Neuronal stem cell (in vitro differentiated cells): Measurements from ENCODE around the gene AIFM1.

Source experiments
- DNase-seq: peaks from one replicate; pipeline ENCODE4 v3.0.0-alpha.2; 2013; ENCODE audit warnings: low spot score
- H2AFZ ChIP-seq: one replicate; pipeline ENCODE4 v1.6.1; 2013; ENCODE audit warnings: mild to moderate bottlenecking, low read length, inconsistent platforms
- H2AK5ac ChIP-seq: 2 replicates; pipeline ENCODE4 v1.6.1; 2013; ENCODE audit warnings: low read depth, mild to moderate bottlenecking, inconsistent platforms, low read length, moderate library complexity, mixed read lengths
- H2BK120ac ChIP-seq: 2 replicates; pipeline ENCODE4 v1.6.1; 2013; ENCODE audit warnings: low read depth, mild to moderate bottlenecking, inconsistent platforms, low read length, moderate library complexity, mixed read lengths
- H2BK12ac ChIP-seq: one replicate; pipeline ENCODE4 v1.6.1; 2013; ENCODE audit warnings: low read length, inconsistent platforms
- H2BK15ac ChIP-seq: 2 replicates; pipeline ENCODE4 v1.6.1; 2013; ENCODE audit warnings: mild to moderate bottlenecking, low read length, inconsistent platforms, mixed read lengths
- H2BK5ac ChIP-seq: one replicate; pipeline ENCODE4 v1.6.1; 2013; ENCODE audit warnings: inconsistent platforms, mild to moderate bottlenecking, low read length, moderate library complexity
- H3K14ac ChIP-seq: one replicate; pipeline ENCODE4 v1.6.1; 2013; ENCODE audit warnings: low read length, inconsistent platforms
- H3K18ac ChIP-seq: 2 replicates; pipeline ENCODE4 v1.6.1; 2013; ENCODE audit warnings: low read length, inconsistent platforms
- H3K23ac ChIP-seq: 2 replicates; pipeline ENCODE4 v1.6.1; 2013; ENCODE audit warnings: low read depth, mild to moderate bottlenecking, mixed read lengths, low read length, inconsistent platforms; ENCODE audit not compliant: poor library complexity
- H3K27ac ChIP-seq: replicated peaks from 3 replicates; pipeline ENCODE4 v1.5.1; 2013; ENCODE audit warnings: low read length, inconsistent platforms
- H3K27me3 ChIP-seq, 3 experiments: 2 replicates each; pipeline ENCODE4 v1.6.1; 2013; ENCODE audit warnings: low read length in 3 of 3, mild to moderate bottlenecking in 2 of 3, inconsistent platforms in 1 of 3, low read depth in 1 of 3, mixed read lengths in 1 of 3, moderate library complexity in 1 of 3; ENCODE audit not compliant: control insufficient read depth in 3 of 3, insufficient read depth in 3 of 3
- H3K36me3 ChIP-seq, 2 donors: replicated peaks in 1 of 2; 2 replicates each; pipeline ENCODE4 v1.6.1; 2013; ENCODE audit warnings: low read length in 2 of 2; ENCODE audit not compliant: control insufficient read depth in 2 of 2, insufficient read depth in 2 of 2
- H3K4ac ChIP-seq: 2 replicates; pipeline ENCODE4 v1.6.1; 2013; ENCODE audit warnings: inconsistent platforms, mild to moderate bottlenecking, low read length, moderate library complexity
- H3K4me1 ChIP-seq, 2 donors: 1 replicate in 1 of 2; 2 replicates in 1 of 2; pipeline ENCODE4 v1.6.1; 2013; ENCODE audit warnings: low read length in 2 of 2, low read depth in 1 of 2; ENCODE audit not compliant: control insufficient read depth in 2 of 2, insufficient read depth in 1 of 2
- H3K4me2 ChIP-seq: one replicate; pipeline ENCODE4 v1.6.1; 2013; ENCODE audit warnings: mild to moderate bottlenecking, low read length, inconsistent platforms; ENCODE audit not compliant: insufficient read depth, poor library complexity, severe bottlenecking
- H3K4me3 ChIP-seq, 2 donors: 2 replicates each; pipeline ENCODE4 v1.5.1; 2013; ENCODE audit warnings: low read length in 2 of 2, mild to moderate bottlenecking in 2 of 2, inconsistent platforms in 1 of 2, moderate library complexity in 1 of 2
- H3K79me1 ChIP-seq: one replicate; pipeline ENCODE4 v1.6.1; 2013; ENCODE audit warnings: low read depth, mild to moderate bottlenecking, inconsistent platforms, low read length, moderate library complexity
- H3K9ac ChIP-seq: one replicate; pipeline ENCODE4 v1.6.1; 2013; ENCODE audit warnings: mild to moderate bottlenecking, low read depth, low read length, inconsistent platforms; ENCODE audit not compliant: poor library complexity
- H3K9me3 ChIP-seq, 2 donors: replicated peaks in 1 of 2; 2 replicates each; pipeline versions ENCODE3 to v1.6.1; 2013; ENCODE audit warnings: low read length in 2 of 2, mild to moderate bottlenecking in 2 of 2, inconsistent platforms in 1 of 2, low read depth in 1 of 2, mixed read lengths in 1 of 2, moderate library complexity in 1 of 2; ENCODE audit not compliant: control insufficient read depth in 2 of 2, insufficient read depth in 1 of 2
- H4K8ac ChIP-seq: one replicate; pipeline ENCODE4 v1.6.1; 2013; ENCODE audit warnings: low read depth, mild to moderate bottlenecking, inconsistent platforms, low read length, moderate library complexity
- H4K91ac ChIP-seq: one replicate; pipeline ENCODE4 v1.6.1; 2013; ENCODE audit warnings: low read length, low read depth, mild to moderate bottlenecking, inconsistent platforms; ENCODE audit not compliant: poor library complexity
- WGBS, 2 donors: extraction: QIAGEN DNeasy Blood & Tissue Kit; methylation state at CpG; one replicate each; pipeline ENCODE4 v1.1.7; 2013; ENCODE audit warnings: missing lambda C conversion rate in 2 of 2, mixed read lengths in 1 of 2; ENCODE audit not compliant: insufficient read length in 2 of 2, insufficient replicate concordance in 1 of 2; ENCODE audit errors: extremely low coverage in 2 of 2; 5-methylcytosine and 5-hydroxymethylcytosine counted together

The AIFM1 gene

DNA sequence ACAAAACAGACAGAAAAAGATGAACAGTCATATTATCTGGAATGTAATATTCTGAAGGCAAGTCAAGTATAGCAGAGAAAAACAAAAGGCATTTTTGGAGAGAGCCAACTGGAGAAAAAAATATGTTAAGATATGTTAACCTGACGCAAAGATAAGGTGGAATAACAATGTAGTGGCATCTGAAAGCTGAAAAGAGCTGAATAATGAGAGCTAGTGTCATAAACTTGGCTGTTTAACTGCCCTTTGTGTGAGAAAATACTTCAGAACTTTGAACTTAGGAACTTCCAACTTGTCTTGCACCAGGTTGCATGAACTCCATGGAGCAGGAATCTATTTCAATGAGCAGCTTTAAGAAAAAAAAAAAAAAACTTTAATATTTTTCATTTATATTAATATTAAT lies 39.0 kb upstream of the AIFM1 start:
- WGBS, 2 donors, result no CpG with 5 or more reads among the region's 1 CpG

GRCh38 chrX:130197464-130197863 lies 31.8 kb upstream of the AIFM1 start:
- H3K4me1 ChIP-seq, result no peaks in the 10 kb centered on the region
- H3K79me1 ChIP-seq, result no peaks in the 10 kb centered on the region
- H2BK12ac ChIP-seq, result no peak overlapping the region
- WGBS, 2 donors, result no CpG with 5 or more reads among the region's 5 CpGs
- H3K14ac ChIP-seq, result no peak overlapping the region
- no peak for DNase-seq
- H3K36me3 ChIP-seq, result peaks cover 0 to 13% of the 10 kb centered on the region in 2 donors
- no peak overlapping the region for H4K91ac ChIP-seq
- no peak overlapping the region for H3K27ac ChIP-seq
- H3K4me3 ChIP-seq, result no peak overlapping the region
- no peak overlapping the region for H3K9ac ChIP-seq
- H2BK15ac ChIP-seq, result no peak overlapping the region
- no peak overlapping the region for H3K4me2 ChIP-seq
- no peak overlapping the region for H3K18ac ChIP-seq
- no peak overlapping the region for H2BK120ac ChIP-seq
- H2AK5ac ChIP-seq, result no peak overlapping the region
- H3K4ac ChIP-seq, result no peak overlapping the region
- H3K27me3 ChIP-seq, result no peaks in the 10 kb centered on the region
- no peak overlapping the region for H2BK5ac ChIP-seq
- H2AFZ ChIP-seq, result no peak overlapping the region
- H3K9me3 ChIP-seq, result no peaks in the 10 kb centered on the region
- H3K23ac ChIP-seq, result no peak overlapping the region
- no peak overlapping the region for H4K8ac ChIP-seq

More for the DNA sequence above, 39.0 kb upstream of the AIFM1 start:
- no peak overlapping the region for H3K4me3 ChIP-seq
- DNase-seq, result no peak
- no peaks in the 10 kb centered on the region for H3K27me3 ChIP-seq
- H3K9me3 ChIP-seq, result no peaks in the 10 kb centered on the region
- H2AK5ac ChIP-seq, result no peak overlapping the region
- no peak overlapping the region for H4K91ac ChIP-seq
- no peak overlapping the region for H3K4me2 ChIP-seq
- H4K8ac ChIP-seq, result no peak overlapping the region
- peaks cover 0 to 60% of the 10 kb centered on the region in 2 donors for H3K36me3 ChIP-seq
- no peak overlapping the region for H2AFZ ChIP-seq
- no peak overlapping the region for H2BK120ac ChIP-seq
- no peak overlapping the region for H3K4ac ChIP-seq
- no peak overlapping the region for H2BK15ac ChIP-seq
- no peak overlapping the region for H3K9ac ChIP-seq
- no peak overlapping the region for H2BK5ac ChIP-seq
- no peaks in the 10 kb centered on the region for H3K4me1 ChIP-seq
- no peak overlapping the region for H3K23ac ChIP-seq
- H3K14ac ChIP-seq, result no peak overlapping the region
- H2BK12ac ChIP-seq, result no peak overlapping the region
- H3K27ac ChIP-seq, result no peak overlapping the region
- no peaks in the 10 kb centered on the region for H3K79me1 ChIP-seq
- H3K18ac ChIP-seq, result no peak overlapping the region

DNA sequence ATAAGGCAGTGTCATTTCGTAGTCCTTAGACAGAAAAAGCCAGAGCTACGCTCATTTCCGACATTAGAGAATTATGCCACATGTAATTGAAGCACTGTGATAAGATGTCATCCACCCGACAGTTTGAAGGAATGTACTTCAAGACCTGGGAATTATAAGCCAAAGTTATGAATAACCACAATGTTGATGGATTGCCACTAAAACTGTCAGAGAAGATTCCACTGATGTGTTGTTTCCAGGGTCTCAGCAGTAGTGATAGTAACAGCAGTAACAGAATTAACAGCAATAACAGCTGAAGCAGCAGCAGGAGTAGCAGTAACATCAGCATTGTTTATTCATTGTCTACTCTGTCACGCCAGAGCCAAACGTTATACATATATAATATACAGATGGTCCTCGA lies 30.8 kb upstream of the AIFM1 start:
- H4K8ac ChIP-seq, result no peak overlapping the region
- no CpG with 5 or more reads among the region's 7 CpGs for WGBS, 2 donors
- no peak overlapping the region for H2AK5ac ChIP-seq
- H2AFZ ChIP-seq, result no peak overlapping the region
- no peak overlapping the region for H3K9ac ChIP-seq
- H3K27ac ChIP-seq, result no peak overlapping the region
- H3K4me1 ChIP-seq, result no peaks in the 10 kb centered on the region
- no peaks in the 10 kb centered on the region for H3K79me1 ChIP-seq
- no peak overlapping the region for H3K4me2 ChIP-seq
- H3K36me3 ChIP-seq, result peaks cover 0 to 10% of the 10 kb centered on the region in 2 donors
- H2BK15ac ChIP-seq, result no peak overlapping the region
- no peaks in the 10 kb centered on the region for H3K27me3 ChIP-seq
- DNase-seq, result no peak
- H3K14ac ChIP-seq, result no peak overlapping the region
- no peak overlapping the region for H2BK120ac ChIP-seq
- no peak overlapping the region for H2BK5ac ChIP-seq
- H3K4ac ChIP-seq, result no peak overlapping the region
- no peaks in the 10 kb centered on the region for H3K9me3 ChIP-seq
- no peak overlapping the region for H3K4me3 ChIP-seq
- no peak overlapping the region for H2BK12ac ChIP-seq
- no peak overlapping the region for H3K23ac ChIP-seq
- H4K91ac ChIP-seq, result no peak overlapping the region
- H3K18ac ChIP-seq, result no peak overlapping the region

DNA sequence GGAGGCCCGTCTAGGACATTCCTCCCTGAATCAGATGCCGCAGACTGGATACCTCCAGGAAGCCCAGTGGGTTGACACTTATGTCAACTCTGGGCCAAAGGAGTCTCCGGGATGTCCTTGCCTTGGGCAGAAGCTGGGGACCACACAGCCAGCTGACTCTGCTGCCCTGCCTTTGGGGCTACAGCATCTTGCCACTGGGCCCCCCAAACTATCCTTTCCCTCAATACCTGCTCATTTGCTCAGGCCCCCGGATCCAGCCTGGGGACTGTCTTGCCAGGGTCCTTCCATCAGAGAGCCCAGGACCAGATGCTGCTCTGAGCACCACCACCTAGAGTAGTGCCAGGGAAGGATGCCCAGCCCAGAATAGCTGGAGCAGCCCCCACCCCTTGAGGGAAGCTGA lies 25.2 kb upstream of the AIFM1 start:
- Histone ChIP-seq H2AK5ac (no peak overlapping the region), H3K4me1 (no peaks in the 10 kb centered on the region), H3K9ac (no peak overlapping the region), H4K8ac (no peak overlapping the region), H3K23ac (no peak overlapping the region), H3K36me3 (no peaks in the 10 kb centered on the region), H3K4ac (no peak overlapping the region), H2BK120ac (no peak overlapping the region), H2BK5ac (no peak overlapping the region), H3K4me3 (no peak overlapping the region), H2AFZ (no peak overlapping the region), H3K79me1 (no peaks in the 10 kb centered on the region), H3K4me2 (no peak overlapping the region), H2BK15ac (no peak overlapping the region), H3K18ac (no peak overlapping the region), H3K27ac (no peak overlapping the region), H3K14ac (no peak overlapping the region), H3K9me3 (no peaks in the 10 kb centered on the region), H3K27me3 (no peaks in the 10 kb centered on the region), H2BK12ac (peak overlapping the region; percentile 10), H4K91ac (no peak overlapping the region)
- no CpG with 5 or more reads among the region's 4 CpGs for WGBS, 2 donors
- DNase-seq, result no peak
